ENCODE data around the gene PABPN1L.

Gene PABPN1L

GRCh38 chr16:88881007-88881615 lies 14.7 kb upstream of the PABPN1L start:
- no peak overlapping the region for H2BK12ac ChIP-seq (ENCODE audit: low read length)
- no peak overlapping the region for H3K23ac ChIP-seq (ENCODE audit: low read length)
- no peak overlapping the region for H3K4ac ChIP-seq (ENCODE audit: low read depth, low read length)
- H4K8ac ChIP-seq (ENCODE audit: low read depth, low read length), result no peak overlapping the region
- no peak overlapping the region for H3K4me3 ChIP-seq (ENCODE audit: low read depth, low read length)
- H3K27ac ChIP-seq (ENCODE audit: low read depth, low read length), result no peak overlapping the region
- H2BK120ac ChIP-seq (ENCODE audit: insufficient read depth, low read length, poor library complexity), result no peak overlapping the region
- DNase-seq, result no peak
- no CpG with 5 or more reads among the region's 46 CpGs for WGBS (ENCODE audit: extremely low coverage, insufficient coverage, insufficient read length)
- H3K4me1 ChIP-seq (ENCODE audit: control insufficient read depth in 1 of 2, insufficient read depth in 2 of 2, low read length in 2 of 2), result no peaks in the 10 kb centered on the region
- no peak overlapping the region for H4K91ac ChIP-seq (ENCODE audit: low read depth, low read length)
- no peaks in the 10 kb centered on the region for H3K36me3 ChIP-seq (ENCODE audit: control insufficient read depth in 1 of 2, insufficient read depth in 2 of 2, low read length in 2 of 2)
- H3K27me3 ChIP-seq (ENCODE audit: insufficient read depth, low read length), result no peaks in the 10 kb centered on the region
- no peak overlapping the region for H2AFZ ChIP-seq (ENCODE audit: insufficient read depth, low read length, poor library complexity)
- no peak overlapping the region for H2AK5ac ChIP-seq (ENCODE audit: low read length)
- no peak overlapping the region for H3K4me2 ChIP-seq (ENCODE audit: low read length)
- H3K14ac ChIP-seq (ENCODE audit: low read length), result no peak overlapping the region
- no peak overlapping the region for H4K12ac ChIP-seq (ENCODE audit: low read depth, low read length)
- no peaks in the 10 kb centered on the region for H3K79me2 ChIP-seq (ENCODE audit: control insufficient read depth, insufficient read depth, low read length, poor library complexity)
- H3K9me3 ChIP-seq (ENCODE audit: insufficient read depth, low read depth, low read length), result peaks cover 5% of the 10 kb centered on the region
- no peaks in the 10 kb centered on the region for H3K79me1 ChIP-seq (ENCODE audit: low read length)
- no peak overlapping the region for H3K9ac ChIP-seq (ENCODE audit: low read length)
- H2BK5ac ChIP-seq (ENCODE audit: low read depth, low read length, poor library complexity), result no peak overlapping the region
- no peak overlapping the region for H3K18ac ChIP-seq (ENCODE audit: low read length)

GRCh38 chr16:88880226-88881006 lies 14.0 kb upstream of the PABPN1L start:
- no peak overlapping the region for H3K18ac ChIP-seq (ENCODE audit: low read length)
- H2BK5ac ChIP-seq (ENCODE audit: low read depth, low read length, poor library complexity), result no peak overlapping the region
- no peaks in the 10 kb centered on the region for H3K79me1 ChIP-seq (ENCODE audit: low read length)
- H3K27ac ChIP-seq (ENCODE audit: low read depth, low read length), result no peak overlapping the region
- H2AK5ac ChIP-seq (ENCODE audit: low read length), result no peak overlapping the region
- peaks cover 4% of the 10 kb centered on the region for H3K9me3 ChIP-seq (ENCODE audit: insufficient read depth, low read depth, low read length)
- H3K9ac ChIP-seq (ENCODE audit: low read length), result no peak overlapping the region
- no peak overlapping the region for H4K8ac ChIP-seq (ENCODE audit: low read depth, low read length)
- no peak overlapping the region for H4K12ac ChIP-seq (ENCODE audit: low read depth, low read length)
- no peak overlapping the region for H3K4ac ChIP-seq (ENCODE audit: low read depth, low read length)
- no CpG with 5 or more reads among the region's 36 CpGs for WGBS (ENCODE audit: extremely low coverage, insufficient coverage, insufficient read length)
- H4K91ac ChIP-seq (ENCODE audit: low read depth, low read length), result no peak overlapping the region
- no peaks in the 10 kb centered on the region for H3K79me2 ChIP-seq (ENCODE audit: control insufficient read depth, insufficient read depth, low read length, poor library complexity)
- H2BK12ac ChIP-seq (ENCODE audit: low read length), result no peak overlapping the region
- H3K36me3 ChIP-seq (ENCODE audit: control insufficient read depth in 1 of 2, insufficient read depth in 2 of 2, low read length in 2 of 2), result no peaks in the 10 kb centered on the region
- H2BK120ac ChIP-seq (ENCODE audit: insufficient read depth, low read length, poor library complexity), result no peak overlapping the region
- H3K4me2 ChIP-seq (ENCODE audit: low read length), result no peak overlapping the region
- no peaks in the 10 kb centered on the region for H3K4me1 ChIP-seq (ENCODE audit: control insufficient read depth in 1 of 2, insufficient read depth in 2 of 2, low read length in 2 of 2)
- no peaks in the 10 kb centered on the region for H3K27me3 ChIP-seq (ENCODE audit: insufficient read depth, low read length)
- H2AFZ ChIP-seq (ENCODE audit: insufficient read depth, low read length, poor library complexity), result no peak overlapping the region
- DNase-seq, result no peak
- H3K14ac ChIP-seq (ENCODE audit: low read length), result no peak overlapping the region
- no peak overlapping the region for H3K4me3 ChIP-seq (ENCODE audit: low read depth, low read length)
- H3K23ac ChIP-seq (ENCODE audit: low read length), result no peak overlapping the region

- no peak overlapping the region for H3K4me2 ChIP-seq (ENCODE audit: low read length)
These were observed 13.3 kb upstream of the PABPN1L start for GRCh38 chr16:88879788-88880055.

GRCh38 chr16:88878967-88879787 lies 12.7 kb upstream of the PABPN1L start:
- no peak overlapping the region for H3K18ac ChIP-seq (ENCODE audit: low read length)
- no peaks in the 10 kb centered on the region for H3K27me3 ChIP-seq (ENCODE audit: insufficient read depth, low read length)
- peak overlapping the region; percentile 0 for H3K4me3 ChIP-seq (ENCODE audit: low read depth, low read length)
- no peak overlapping the region for H3K14ac ChIP-seq (ENCODE audit: low read length)
- no peak overlapping the region for H2BK5ac ChIP-seq (ENCODE audit: low read depth, low read length, poor library complexity)
- no peak overlapping the region for H3K23ac ChIP-seq (ENCODE audit: low read length)
- no peak overlapping the region for H3K4me2 ChIP-seq (ENCODE audit: low read length)
- no peak overlapping the region for H4K91ac ChIP-seq (ENCODE audit: low read depth, low read length)
- no peak overlapping the region for H2AFZ ChIP-seq (ENCODE audit: insufficient read depth, low read length, poor library complexity)
- H3K9ac ChIP-seq (ENCODE audit: low read length), result no peak overlapping the region
- no peak overlapping the region for H2BK12ac ChIP-seq (ENCODE audit: low read length)
- no peak overlapping the region for H4K8ac ChIP-seq (ENCODE audit: low read depth, low read length)
- no peak overlapping the region for H3K4ac ChIP-seq (ENCODE audit: low read depth, low read length)
- H3K36me3 ChIP-seq (ENCODE audit: control insufficient read depth in 1 of 2, insufficient read depth in 2 of 2, low read length in 2 of 2), result no peaks in the 10 kb centered on the region
- H3K79me2 ChIP-seq (ENCODE audit: control insufficient read depth, insufficient read depth, low read length, poor library complexity), result no peaks in the 10 kb centered on the region
- no CpG with 5 or more reads among the region's 45 CpGs for WGBS (ENCODE audit: extremely low coverage, insufficient coverage, insufficient read length)
- no peak overlapping the region for H2BK120ac ChIP-seq (ENCODE audit: insufficient read depth, low read length, poor library complexity)
- peaks cover 4% of the 10 kb centered on the region for H3K9me3 ChIP-seq (ENCODE audit: insufficient read depth, low read depth, low read length)
- no peak overlapping the region for H2AK5ac ChIP-seq (ENCODE audit: low read length)
- H4K12ac ChIP-seq (ENCODE audit: low read depth, low read length), result no peak overlapping the region
- H3K4me1 ChIP-seq (ENCODE audit: control insufficient read depth in 1 of 2, insufficient read depth in 2 of 2, low read length in 2 of 2), result no peaks in the 10 kb centered on the region
- no peak overlapping the region for H3K27ac ChIP-seq (ENCODE audit: low read depth, low read length)
- H3K79me1 ChIP-seq (ENCODE audit: low read length), result no peaks in the 10 kb centered on the region
- DNase-seq, result no peak

More at GRCh38 chr16:88879788-88880055, 13.3 kb upstream of the PABPN1L start:
- no CpG with 5 or more reads among the region's 11 CpGs for WGBS (ENCODE audit: extremely low coverage, insufficient coverage, insufficient read length)
- Histone ChIP-seq H2AFZ (ENCODE audit: insufficient read depth, low read length, poor library complexity) (no peak overlapping the region), H3K27me3 (ENCODE audit: insufficient read depth, low read length) (no peaks in the 10 kb centered on the region), H4K8ac (ENCODE audit: low read depth, low read length) (no peak overlapping the region), H3K4me3 (ENCODE audit: low read depth, low read length) (peak overlapping the region; percentile 0), H4K91ac (ENCODE audit: low read depth, low read length) (no peak overlapping the region), H2BK120ac (ENCODE audit: insufficient read depth, low read length, poor library complexity) (no peak overlapping the region), H2AK5ac (ENCODE audit: low read length) (no peak overlapping the region), H3K79me2 (ENCODE audit: control insufficient read depth, insufficient read depth, low read length, poor library complexity) (no peaks in the 10 kb centered on the region), H3K27ac (ENCODE audit: low read depth, low read length) (no peak overlapping the region), H3K14ac (ENCODE audit: low read length) (no peak overlapping the region), H3K9ac (ENCODE audit: low read length) (no peak overlapping the region), H2BK12ac (ENCODE audit: low read length) (no peak overlapping the region), H3K18ac (ENCODE audit: low read length) (no peak overlapping the region), H3K9me3 (ENCODE audit: insufficient read depth, low read depth, low read length) (peaks cover 4% of the 10 kb centered on the region), H3K4me1 (ENCODE audit: control insufficient read depth in 1 of 2, insufficient read depth in 2 of 2, low read length in 2 of 2) (no peaks in the 10 kb centered on the region), H4K12ac (ENCODE audit: low read depth, low read length) (no peak overlapping the region), H3K23ac (ENCODE audit: low read length) (no peak overlapping the region), H3K36me3 (ENCODE audit: control insufficient read depth in 1 of 2, insufficient read depth in 2 of 2, low read length in 2 of 2) (no peaks in the 10 kb centered on the region), H2BK5ac (ENCODE audit: low read depth, low read length, poor library complexity) (no peak overlapping the region), H3K4ac (ENCODE audit: low read depth, low read length) (no peak overlapping the region), H3K79me1 (ENCODE audit: low read length) (no peaks in the 10 kb centered on the region)
- no peak for DNase-seq
